Measurements from ENCODE around the gene NUP210L. TPM values are rescaled to one million over a fixed set of nuclear protein-coding genes. Genes with fewer than 3 reads are reported as not detected.
A peak's percentile ranks its signal among the peaks of the same experiment; 100 is the strongest.

Gene NUP210L
- total RNA-seq, 2 donors from 2014 or later = 0.10 to 0.11 TPM

DNA sequence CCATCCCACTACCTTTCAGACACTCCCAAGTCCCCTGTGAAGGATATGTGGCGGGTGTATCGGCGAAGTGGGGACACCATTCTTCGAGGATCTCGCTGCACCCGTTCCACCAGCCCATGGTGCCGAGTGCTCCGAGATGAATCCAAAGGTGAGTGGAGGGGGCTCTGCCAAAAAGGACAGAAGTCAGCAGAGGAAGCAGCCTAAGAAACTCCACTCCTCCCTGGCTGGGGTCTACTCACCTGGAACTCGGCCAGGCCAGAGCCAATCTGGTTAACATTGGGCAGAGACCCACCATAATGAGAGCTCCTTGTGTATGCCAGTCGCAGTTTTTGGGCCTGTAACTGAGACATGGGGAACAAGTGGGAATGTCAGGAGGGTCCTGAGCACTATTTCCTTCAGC is 200.0 kb downstream of the NUP210L start:
- H3K36me3 Mint-ChIP-seq = peaks cover 24 to 32% of the 10 kb centered on the region in 2 donors
- ATAC-seq (no peak), DNase-seq (ENCODE audit: low spot score in 2 of 2) (no peak)
- H3K9me3 Mint-ChIP-seq = no peaks in the 10 kb centered on the region
- H3K27ac Mint-ChIP-seq = no peak overlapping the region

DNA sequence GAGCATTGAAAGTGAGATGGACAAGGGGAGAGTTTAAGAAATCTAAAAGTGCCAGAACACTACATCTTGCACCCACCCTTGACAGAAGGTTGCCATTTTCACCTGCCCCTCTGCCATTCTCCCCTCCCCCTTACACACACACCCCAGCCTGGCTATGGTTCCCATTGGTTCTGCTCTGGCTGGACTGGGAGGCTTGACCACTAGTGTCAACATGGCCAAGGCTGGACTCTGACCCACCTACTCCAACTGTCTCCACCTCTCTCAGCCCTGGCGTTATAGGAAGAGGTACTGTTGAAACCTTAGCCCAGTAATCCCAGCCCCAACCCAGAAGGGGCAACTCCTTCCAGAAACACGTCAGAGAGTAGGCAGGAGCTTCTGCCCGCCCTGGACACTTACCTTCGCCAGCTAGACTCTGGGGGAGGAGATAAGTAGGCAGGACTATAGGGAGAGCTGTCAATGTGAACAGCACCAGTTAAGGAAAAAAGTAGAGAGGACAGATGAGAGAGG is 201.0 kb downstream of the NUP210L start:
- ATAC-seq (no peak), DNase-seq (ENCODE audit: low spot score in 2 of 2) (no peak)
- H3K36me3 Mint-ChIP-seq = peaks cover 24 to 32% of the 10 kb centered on the region in 2 donors

DNA sequence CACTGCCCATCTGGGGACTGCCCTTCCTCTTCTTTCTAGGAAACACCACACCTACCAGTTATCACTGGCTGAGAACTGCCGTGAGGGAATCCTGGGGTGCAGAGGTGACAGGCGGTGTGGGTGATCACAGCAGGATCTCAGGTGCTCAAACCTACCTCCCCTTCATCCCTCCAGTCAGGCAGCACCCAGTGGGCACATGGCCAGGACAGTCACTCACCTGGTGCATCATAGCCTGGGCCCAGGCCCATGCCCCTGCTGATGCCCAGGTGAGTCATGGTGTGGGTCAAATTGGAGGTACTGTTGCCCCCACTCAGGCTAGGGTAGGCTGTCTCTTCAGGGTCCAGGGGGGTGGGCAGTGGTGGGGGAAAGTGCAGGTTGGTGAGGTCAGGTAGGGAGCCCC is 203.1 kb downstream of the NUP210L start:
- peak overlapping the region; percentile 41 to 64 for H3K27ac Mint-ChIP-seq
- DNase-seq (ENCODE audit: low spot score in 2 of 2) = no peak

More for the DNA sequence above, 201.0 kb downstream of the NUP210L start:
- Mint-ChIP-seq H3K9me3 (no peaks in the 10 kb centered on the region), H3K27ac (peak overlapping the region; percentile 9 to 51)

DNA sequence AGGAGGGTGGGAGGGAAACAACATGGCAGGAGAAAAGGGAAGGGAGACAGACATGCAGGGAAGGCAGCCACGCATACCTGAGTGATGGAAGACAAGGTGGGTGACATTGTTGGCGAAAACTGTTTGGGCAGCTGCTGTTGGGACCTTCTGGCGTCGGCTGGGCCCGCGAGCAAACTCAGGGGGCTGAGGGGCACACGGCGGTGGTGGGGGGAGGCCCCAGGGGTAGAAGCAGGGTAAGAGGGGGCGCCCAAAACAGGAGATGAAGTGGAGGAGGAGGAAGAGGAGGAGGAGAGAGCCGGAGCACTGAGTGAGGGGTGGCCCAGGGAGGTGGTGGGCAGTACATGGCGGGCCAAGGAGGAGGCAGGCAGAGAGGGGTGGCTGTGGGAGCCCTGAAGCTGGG is 203.7 kb downstream of the NUP210L start:
- peak overlapping the region; percentile 41 to 64 for H3K27ac Mint-ChIP-seq

More for the DNA sequence above, 203.1 kb downstream of the NUP210L start:
- ATAC-seq = no peak
- peaks cover 8 to 15% of the 10 kb centered on the region in 2 donors for H3K36me3 Mint-ChIP-seq
- no peaks in the 10 kb centered on the region for H3K9me3 Mint-ChIP-seq

DNA sequence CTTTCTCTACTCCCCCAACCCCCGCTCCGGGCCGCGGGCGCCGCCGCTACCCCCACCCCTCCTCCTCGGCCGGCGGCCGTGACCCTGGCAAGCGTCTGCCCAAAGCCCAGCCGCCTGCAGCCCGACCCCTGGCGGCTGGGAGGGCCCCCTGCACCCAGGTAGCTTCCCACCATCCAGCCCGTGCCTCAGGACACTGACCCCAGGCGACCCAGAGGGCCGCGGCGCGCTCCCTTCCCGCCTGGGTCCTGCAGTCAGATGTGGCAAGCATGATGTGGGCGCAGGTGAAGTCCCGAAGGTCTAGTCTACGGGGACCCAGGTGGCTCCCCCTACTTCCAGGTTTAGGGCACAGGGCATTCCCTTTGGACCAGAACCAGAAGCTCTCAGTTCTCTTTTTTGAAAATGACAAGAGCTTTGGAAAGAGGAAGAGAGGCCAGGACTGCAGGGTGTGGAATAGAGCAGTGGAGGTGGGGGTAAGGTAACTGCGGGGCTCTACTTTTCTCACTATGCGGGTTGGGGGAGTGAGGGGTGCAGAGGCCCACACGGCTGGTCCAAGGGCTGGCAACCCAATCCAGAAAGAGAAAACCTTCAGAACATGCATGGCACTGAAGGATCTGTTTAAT is 208.1 kb downstream of the NUP210L start, which contains the start of gene DENND4B:
Gene DENND4B, minus strand, starts transcription at position 97 of the 620 bp plus-strand sequence. CDS start 2,344 bp downstream, outside the sequence.
- Mint-ChIP-seq H3K27ac (peak within 1 kb of the TSS; percentile 93 to 96), H3K9me3 (no peaks in the 10 kb centered on the region), H3K36me3 (peaks cover 14 to 20% of the 10 kb centered on the region in 2 donors)
- DNase-seq (ENCODE audit: low spot score in 2 of 2) = peak; percentile 78 to 81
- ATAC-seq = peak; percentile 70 to 74

More for the DNA sequence above, 203.7 kb downstream of the NUP210L start:
- Mint-ChIP-seq H3K36me3 (peaks cover 6 to 12% of the 10 kb centered on the region in 2 donors), H3K9me3 (no peaks in the 10 kb centered on the region)
- no peak for ATAC-seq
- DNase-seq (ENCODE audit: low spot score in 2 of 2) = no peak

DNA sequence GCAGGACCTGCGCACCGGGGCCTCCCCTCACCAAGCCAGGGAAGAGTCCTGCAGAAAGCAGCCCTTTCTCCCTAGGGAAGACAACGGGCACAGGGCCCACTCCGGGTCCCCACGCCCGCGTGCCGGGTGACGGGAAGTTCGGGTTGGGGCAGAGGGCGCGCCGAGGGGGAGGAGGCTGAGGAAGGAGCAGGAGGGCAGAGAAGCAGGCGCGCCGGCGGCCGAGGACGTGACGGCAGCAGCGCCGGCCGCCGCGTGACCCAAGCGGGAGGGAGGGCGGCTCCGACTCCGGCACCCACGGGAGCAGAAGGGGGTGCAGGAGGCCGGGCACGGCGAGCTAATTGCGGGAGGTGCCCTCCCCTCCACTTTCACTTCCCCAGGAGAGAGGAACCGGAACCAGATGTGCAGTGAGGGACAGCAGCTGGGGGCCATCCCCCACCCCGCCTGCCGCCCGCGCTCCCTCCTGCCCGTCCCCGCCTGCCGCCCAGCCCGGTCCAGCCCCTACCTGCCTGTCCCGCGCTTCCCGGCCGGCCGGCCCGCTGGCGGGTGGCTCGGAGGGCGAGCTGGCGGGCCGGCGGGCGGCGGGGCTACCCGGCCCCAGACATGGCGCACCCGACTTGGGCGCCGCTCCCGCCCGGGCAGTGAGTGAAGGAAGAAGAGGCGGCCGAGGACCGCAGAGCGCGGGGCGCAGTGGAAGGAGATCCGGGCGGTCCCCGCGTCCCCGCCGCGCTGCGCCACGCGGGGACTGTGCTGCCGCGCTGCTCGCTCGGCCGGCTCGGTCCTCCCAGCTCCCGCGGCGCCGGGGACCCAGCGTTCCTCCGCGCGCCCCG is 208.9 kb downstream of the NUP210L start:
- peak; percentile 69 to 87 for DNase-seq (ENCODE audit: low spot score in 2 of 2)
- Mint-ChIP-seq H3K27ac (peak overlapping the region; percentile 93 to 96), H3K9me3 (no peaks in the 10 kb centered on the region), H3K36me3 (peaks cover 14 to 20% of the 10 kb centered on the region in 2 donors)
- ATAC-seq = peak; percentile 68 to 78

DNA sequence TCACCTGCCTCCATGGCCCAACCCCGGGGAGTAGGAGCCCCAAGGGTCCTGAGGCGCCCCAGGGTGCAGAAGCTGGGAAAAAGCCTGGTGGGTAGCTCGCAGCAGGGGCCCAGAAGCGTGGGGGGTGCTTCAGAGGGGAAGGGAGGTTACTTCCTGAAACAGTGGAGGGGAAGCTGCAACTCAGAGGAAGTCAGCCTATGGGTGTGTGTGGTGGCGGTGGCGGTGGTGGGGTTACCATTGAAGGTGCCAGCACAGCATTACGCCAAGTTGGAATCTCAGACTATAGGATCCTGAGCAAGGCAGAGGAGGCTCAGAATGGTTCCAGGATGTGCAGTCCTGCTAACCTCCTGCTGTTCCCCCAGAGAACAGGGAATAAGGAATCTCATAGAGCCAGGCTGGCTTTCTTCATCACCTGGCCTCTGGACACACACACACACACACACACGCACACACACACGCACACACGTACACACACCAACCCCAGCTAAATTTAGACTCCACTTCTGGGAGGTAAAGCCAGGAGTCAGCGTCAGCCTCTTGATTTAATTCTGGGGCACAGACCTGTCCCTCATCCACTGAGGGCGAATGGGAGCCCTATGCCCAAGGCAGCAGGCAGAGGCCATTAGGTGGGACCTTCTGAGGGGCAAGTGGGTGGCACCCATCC is 209.6 kb downstream of the NUP210L start:
- H3K9me3 Mint-ChIP-seq = no peaks in the 10 kb centered on the region
- ATAC-seq (peak; percentile 61 to 71), DNase-seq (ENCODE audit: low spot score in 2 of 2) (peak; percentile 62 to 78)
- peaks cover 14 to 19% of the 10 kb centered on the region in 2 donors for H3K36me3 Mint-ChIP-seq
- peak overlapping the region; percentile 93 to 96 for H3K27ac Mint-ChIP-seq

DNA sequence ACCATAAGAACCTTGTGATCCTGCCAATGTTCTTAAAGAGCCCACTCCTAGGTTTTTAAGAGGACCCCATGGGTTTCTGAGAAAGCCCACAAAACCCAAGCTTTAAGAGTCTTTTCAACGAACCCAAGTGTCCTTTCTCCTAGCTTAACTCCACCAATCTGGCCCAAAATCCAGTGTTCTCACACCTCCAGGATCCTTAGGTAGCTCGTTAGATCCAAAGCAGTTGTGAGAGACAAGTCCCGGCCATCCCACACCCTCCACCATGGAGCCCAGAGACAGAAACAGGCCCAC is 210.1 kb downstream of the NUP210L start:
- no peak for ATAC-seq
- H3K36me3 Mint-ChIP-seq = peaks cover 14 to 22% of the 10 kb centered on the region in 2 donors

DNA sequence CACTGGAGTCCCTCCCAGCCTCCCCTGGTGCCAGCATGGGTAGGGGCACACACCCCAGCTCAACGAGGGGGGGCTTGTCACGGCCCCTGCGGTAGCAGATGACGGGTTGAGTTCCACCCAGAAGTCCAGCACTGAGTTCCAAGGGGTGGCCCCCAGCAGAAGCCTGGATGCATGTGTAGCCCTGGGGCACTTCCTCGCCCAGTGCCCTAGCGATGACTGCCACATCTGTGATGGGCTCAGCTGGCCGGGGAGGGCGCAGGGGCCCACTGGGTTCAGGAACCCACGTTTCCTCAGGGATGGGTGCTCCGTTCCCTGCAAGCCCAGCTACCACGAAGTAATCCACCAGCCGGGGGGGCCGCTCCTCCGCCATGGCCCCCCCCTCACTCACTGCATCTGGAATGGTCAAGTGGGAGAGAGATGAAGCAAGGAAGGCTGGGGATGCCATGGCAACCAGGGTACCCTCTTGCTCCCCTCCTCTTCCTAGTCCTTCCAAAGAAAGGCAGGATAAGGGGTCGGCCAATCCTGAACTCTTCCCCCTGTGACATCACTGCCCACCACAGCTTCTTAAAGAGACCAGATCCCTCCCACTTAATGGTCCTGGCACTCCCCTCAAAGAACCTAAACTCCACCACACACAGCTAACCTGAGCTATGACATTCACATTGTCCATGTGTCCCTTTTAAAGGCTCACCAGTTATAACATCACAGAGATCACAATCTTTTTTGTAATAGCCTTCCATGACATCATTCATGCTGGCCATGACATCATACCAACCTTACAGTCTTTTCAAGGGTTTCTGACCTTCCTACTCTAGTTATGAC is 210.7 kb downstream of the NUP210L start:
- H3K27ac Mint-ChIP-seq = peak overlapping the region; percentile 93 to 96
- H3K36me3 Mint-ChIP-seq = peaks cover 14 to 22% of the 10 kb centered on the region in 2 donors
- DNase-seq (ENCODE audit: low spot score in 2 of 2) (no peak), ATAC-seq (no peak)
- no peaks in the 10 kb centered on the region for H3K9me3 Mint-ChIP-seq

More for the DNA sequence above, 210.1 kb downstream of the NUP210L start:
- Mint-ChIP-seq H3K27ac (peak overlapping the region; percentile 93 to 96), H3K9me3 (no peaks in the 10 kb centered on the region)
- no peak for DNase-seq (ENCODE audit: low spot score in 2 of 2)

DNA sequence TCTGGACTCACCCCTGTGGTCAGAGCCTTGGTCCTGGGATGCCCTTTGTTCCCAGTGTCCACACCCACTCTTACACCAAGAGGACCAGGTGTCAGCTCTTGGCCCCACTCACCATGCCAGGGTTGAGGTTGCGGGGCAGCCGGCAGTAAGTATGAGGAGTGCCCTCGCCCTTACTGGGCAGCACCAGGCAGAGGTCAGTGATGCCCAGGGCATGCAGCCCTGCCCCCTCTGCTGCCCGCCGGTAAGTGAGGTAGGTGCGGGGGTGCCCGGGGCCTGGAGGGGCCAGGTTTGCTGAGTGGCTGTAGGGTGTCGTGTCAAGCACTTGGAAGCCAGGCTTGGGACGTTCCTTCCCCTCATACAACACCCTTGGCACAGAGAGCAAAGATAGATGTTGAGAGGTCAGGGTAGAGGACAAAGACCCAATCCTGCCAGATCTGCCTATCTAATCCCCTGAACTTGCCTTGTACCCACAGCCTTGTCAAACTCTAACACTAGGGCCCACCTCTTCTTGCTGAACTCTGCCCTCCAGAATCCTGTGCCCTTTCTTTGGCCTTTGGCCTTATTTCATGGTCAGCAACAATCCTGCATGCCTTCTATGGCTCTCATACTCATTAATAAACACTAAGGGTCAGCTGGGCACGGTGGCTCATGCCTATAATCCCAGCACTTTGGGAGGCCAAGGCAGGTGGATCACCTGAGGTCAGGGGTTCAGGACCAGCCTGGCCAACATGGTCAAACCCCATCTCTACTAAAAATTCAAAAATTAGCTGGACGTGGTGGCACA is 211.9 kb downstream of the NUP210L start:
- H3K27ac Mint-ChIP-seq = peak overlapping the region; percentile 62 to 85
- peaks cover 14 to 22% of the 10 kb centered on the region in 2 donors for H3K36me3 Mint-ChIP-seq
- ATAC-seq (no peak), DNase-seq (ENCODE audit: low spot score in 2 of 2) (no peak)
- H3K9me3 Mint-ChIP-seq = no peaks in the 10 kb centered on the region

Other genes with a start within 250 kb of the NUP210L start
- 100 to 1,000 TPM in 1 of 2 donors, 10 to 100 TPM in 1; 58.7 to 102 TPM for gene GATAD2B, start 232.1 kb downstream of the NUP210L start, total RNA-seq
- gene DENND4B, start 208.4 kb downstream of the NUP210L start, total RNA-seq = 100 to 1,000 TPM; 131 to 132 TPM
- gene CRTC2, start 196.5 kb downstream of the NUP210L start, total RNA-seq = 100 to 1,000 TPM in 1 of 2 donors, 10 to 100 TPM in 1; 67.6 to 174 TPM
- 10 to 100 TPM; 54.9 to 96.6 TPM for gene SLC39A1, start 191.5 kb downstream of the NUP210L start, total RNA-seq
- 10 to 100 TPM in 1 of 2 donors, 1 to 10 TPM in 1; 8.9 to 12.0 TPM for gene CREB3L4, start 187.2 kb downstream of the NUP210L start, total RNA-seq
- gene JTB, start 177.4 kb downstream of the NUP210L start, total RNA-seq = 100 to 1,000 TPM in 1 of 2 donors, 10 to 100 TPM in 1; 51.0 to 130 TPM
- gene RAB13, start 168.7 kb downstream of the NUP210L start, total RNA-seq = 10 to 100 TPM; 13.4 to 22.1 TPM
- 1,000 to 10,000 TPM; 1,375 to 1,502 TPM for gene RPS27, start 164.3 kb downstream of the NUP210L start, total RNA-seq
- gene TPM3, start 37.0 kb upstream of the NUP210L start, total RNA-seq = 100 to 1,000 TPM; 373 to 610 TPM
- not detected for gene CFAP141, start 51.3 kb upstream of the NUP210L start, total RNA-seq
- 100 to 1,000 TPM; 188 to 240 TPM for gene UBAP2L, start 65.9 kb upstream of the NUP210L start, total RNA-seq
- 100 to 1,000 TPM; 147 to 198 TPM for gene HAX1, start 117.6 kb upstream of the NUP210L start, total RNA-seq
- gene AQP10, start 166.0 kb upstream of the NUP210L start, total RNA-seq = not detected
- 10 to 100 TPM; 48.0 to 56.1 TPM for gene ATP8B2, start 170.5 kb upstream of the NUP210L start, total RNA-seq

All from activated naive CD4-positive, alpha-beta T cell treated with anti-CD3 and anti-CD28 coated beads, Interleukin-2, amount 50 U/mL, for 72 hours (primary cell).